HepG2 (cell line): ENCODE measurements around the gene TOGARAM1. TPM values are rescaled to one million over a fixed set of nuclear protein-coding genes. Genes with fewer than 3 reads are reported as not detected.

Experiments used
- ATAC-seq: fragments of 200-7000 bp; cut with Tn5 transposase; 3 replicates; pipeline ENCODE4 v1.9.1; 2020; ENCODE audit warnings: mild to moderate bottlenecking, moderate library complexity
- BruUV-seq: library from RNA; stranded (reverse); fragments of 400-500 nt; replicated peaks from 2 replicates; lab custom pipeline; 2021; lab: Mats Ljungman, UMichigan
- CTCF ChIA-PET: fragments of 300-600 bp; formaldehyde crosslinking; extraction: SDS; loops from one replicate; lab custom pipeline; 2021; ENCODE audit warnings: low total read pairs, inconsistent platforms, low intra/inter-chr PET ratio; lab: Yijun Ruan, JAX
- POLR2A ChIA-PET: fragments of 350-600 bp; sonication (Branson Sonifier 250); formaldehyde crosslinking; loops from one replicate; lab custom pipeline; 2020; ENCODE audit warnings: antibody characterized with exemption, inconsistent platforms; lab: Yijun Ruan, JAX
- DNase-seq: peaks from one replicate; pipeline ENCODE4 v3.0.0-alpha.2; 2015; ENCODE audit warnings: low spot score
- FAIRE-seq: peaks from 3 replicates; lab custom pipeline; 2011; peaks lifted over from hg19 to GRCh38; lab: Jason Lieb, UNC
- H2AFZ ChIP-seq: one replicate; pipeline ENCODE4 v1.6.1; 2011; ENCODE audit warnings: low read length, inconsistent platforms
- H3K27ac ChIP-seq: fragments of 300-600 bp; 3 replicates; pipeline ENCODE4 v1.8.0; 2011; ENCODE audit warnings: mixed run types, mild to moderate bottlenecking, mixed read lengths, low read length, inconsistent platforms; ENCODE audit not compliant: insufficient read depth; ENCODE audit errors: extremely low read length
- H3K27me3 ChIP-seq, 2 experiments: fragments of 200-600 bp in 1 of 2; 2 replicates in 1 of 2; 3 replicates in 1 of 2; pipeline versions ENCODE4 v1.6.0 to v1.8.0; 2011; ENCODE audit warnings: low read length in 2 of 2, mild to moderate bottlenecking in 2 of 2, moderate library complexity in 2 of 2, inconsistent platforms in 1 of 2; ENCODE audit not compliant: insufficient read depth in 2 of 2, control insufficient read depth in 1 of 2
- H3K36me3 ChIP-seq, 2 experiments: fragments of 200-600 bp in 1 of 2; replicated peaks in 1 of 2; 2 replicates in 1 of 2; 3 replicates in 1 of 2; pipeline versions ENCODE4 v1.5.1 to v1.8.0; 2011; ENCODE audit warnings: low read length in 2 of 2, inconsistent platforms in 1 of 2; ENCODE audit not compliant: insufficient read depth in 2 of 2, control insufficient read depth in 1 of 2
- H3K4me1 ChIP-seq: 2 replicates; pipeline ENCODE4 v1.5.1; 2012; ENCODE audit warnings: low read length, inconsistent platforms; ENCODE audit not compliant: insufficient read depth
- H3K4me2 ChIP-seq: 2 replicates; pipeline ENCODE4 v1.6.0; 2011; ENCODE audit warnings: low read depth, low read length, inconsistent platforms
- H3K4me3 ChIP-seq, 3 experiments: fragments of 200-600 bp in 1 of 3; sonication (generic), shearing (Covaris generic) in 1 of 3; replicated peaks in 1 of 3; 2 replicates each; pipeline ENCODE4 v1.5.1; 2011 to 2016; ENCODE audit warnings: low read length in 3 of 3, inconsistent platforms in 2 of 3, low read depth in 2 of 3, mild to moderate bottlenecking in 2 of 3, control low read depth in 1 of 3, mixed read lengths in 1 of 3; ENCODE audit not compliant: insufficient read depth in 1 of 3
- H3K79me2 ChIP-seq: one replicate; pipeline ENCODE4 v1.6.1; 2011; ENCODE audit warnings: low read length, inconsistent platforms; ENCODE audit not compliant: insufficient read depth
- H3K9ac ChIP-seq: 2 replicates; pipeline ENCODE4 v1.6.0; 2011; ENCODE audit warnings: mild to moderate bottlenecking, low read depth, low read length, inconsistent platforms; ENCODE audit not compliant: insufficient read depth
- H3K9me3 ChIP-seq: 2 replicates; pipeline ENCODE4 v1.5.1; 2012; ENCODE audit warnings: mild to moderate bottlenecking, low read length
- H4K20me1 ChIP-seq: 2 replicates; pipeline ENCODE4 v1.6.0; 2011; ENCODE audit warnings: inconsistent platforms, mild to moderate bottlenecking, low read length, moderate library complexity; ENCODE audit not compliant: insufficient read depth
- ATF6 ChIP-seq: sonication (generic); formaldehyde crosslinking; conservative IDR thresholded peaks from 2 replicates; pipeline ENCODE4 v1.4.0; 2020; ENCODE audit warnings: missing genetic modification reagents
- CHD4 ChIP-seq: fragments of 200-600 bp; sonication (generic); IDR thresholded peaks from 2 replicates; pipeline ENCODE4 v1.7.0; 2017; ENCODE audit warnings: mild to moderate bottlenecking, low read length, borderline replicate concordance
- FOXO4 ChIP-seq: sonication (generic); formaldehyde crosslinking; conservative IDR thresholded peaks from 2 replicates; pipeline ENCODE4 v1.8.1; 2023; ENCODE audit warnings: missing genetic modification reagents
- KDM6A ChIP-seq: IDR thresholded peaks from 2 replicates; pipeline ENCODE4 v1.6.1; 2016; ENCODE audit warnings: low read depth
- KMT2B ChIP-seq: IDR thresholded peaks from 2 replicates; pipeline ENCODE4 v1.6.1; 2016; ENCODE audit warnings: missing genetic modification reagents, missing compliant biosample characterization
- MAFG ChIP-seq: sonication (generic); formaldehyde crosslinking; IDR thresholded peaks from 2 replicates; pipeline ENCODE4 v1.5.1; 2020; ENCODE audit warnings: mild to moderate bottlenecking, missing genetic modification reagents
- MLX ChIP-seq: IDR thresholded peaks from 2 replicates; pipeline ENCODE4 v1.6.1; 2016
- PAXIP1 ChIP-seq: sonication (generic); formaldehyde crosslinking; conservative IDR thresholded peaks from 2 replicates; pipeline ENCODE4 v1.4.0; 2020; ENCODE audit warnings: mild to moderate bottlenecking, missing genetic modification reagents, moderate library complexity
- SMAD9 ChIP-seq: sonication (generic); formaldehyde crosslinking; IDR thresholded peaks from 2 replicates; pipeline ENCODE4 v1.5.1; 2020; ENCODE audit warnings: mild to moderate bottlenecking, missing genetic modification reagents
- STAG1 ChIP-seq: sonication (generic); formaldehyde crosslinking; IDR thresholded peaks from 2 replicates; pipeline ENCODE4 v1.4.0; 2020; ENCODE audit warnings: missing genetic modification reagents
- TRIM22 ChIP-seq: fragments of 450-650 bp; IDR thresholded peaks from 2 replicates; pipeline ENCODE4 v1.6.1; 2017
- ZNF20 ChIP-seq: sonication (generic); formaldehyde crosslinking; IDR thresholded peaks from 2 replicates; pipeline ENCODE4 v1.4.0; 2020; ENCODE audit warnings: mild to moderate bottlenecking, moderate library complexity, missing genetic modification reagents
- ZNF557 ChIP-seq: sonication (generic); formaldehyde crosslinking; IDR thresholded peaks from 2 replicates; pipeline ENCODE4 v1.4.0; 2020; ENCODE audit warnings: missing genetic modification reagents
- ZNF800 ChIP-seq: sonication (generic); formaldehyde crosslinking; IDR thresholded peaks from 2 replicates; pipeline ENCODE4 v1.4.0; 2020; ENCODE audit warnings: missing genetic modification reagents
- WGBS: methylation state at CpG from one replicate; pipeline ENCODE4 v1.1.6; 2017; ENCODE audit warnings: low lambda C conversion rate; 5-methylcytosine and 5-hydroxymethylcytosine counted together
- in situ Hi-C: cut with HindIII; loops from 2 replicates; pipeline ENCODE4 v1.10.0; 2017; ENCODE audit warnings: low pct_unique_long_range_greater_than_20kb; ENCODE audit not compliant: extremely low pct_ligation_motif_present
- intact Hi-C: fragments of 100-400 bp; cut with micrococcal nuclease; formaldehyde crosslinking; loops from one replicate; pipeline ENCODE4 v1.10.0; 2022; ENCODE audit not compliant: unreplicated experiment
- polyA plus RNA-seq, 8 experiments: library from polyadenylated mRNA; depleted of rRNA in 3 of 8; stranded (reverse) in 7 of 8; unstranded in 1 of 8; fragments of >200 nt; fragmentation: Illumina TruSeq in 4 of 8; extraction: Trizol in 4 of 8; gene quantifications; 2 replicates each; pipeline versions ENCODE4 v1.2.1 to v1.2.3, GENCODE V29; 2011 to 2016; ENCODE audit warnings: low read depth in 4 of 8, missing spikeins in 1 of 8, mixed read lengths in 1 of 8; ENCODE audit not compliant: insufficient read depth in 1 of 8
- total RNA-seq, 5 experiments: library from RNA; depleted of rRNA; stranded (reverse); fragments of >200 nt; fragmentation: Illumina TruSeq; extraction: Trizol; gene quantifications; 2 replicates each; pipeline ENCODE4 v1.2.3, GENCODE V29; 2016; ENCODE audit warnings: low read depth in 1 of 5

Gene TOGARAM1
- total and polyA plus RNA-seq, 2 of the 13 experiments (the other 11 are each of a cell fraction or from before 2014, with no cell fraction given): 5.6 to 9.8 TPM

GRCh38 chr14:45084946-45085346, 123.0 kb downstream of the TOGARAM1 start:
- H3K4me2 ChIP-seq: peak overlapping the region; percentile 71
- peak overlapping the region; percentile 81 to 91 (median 90); a peak in 5 of 6 replicates for H3K4me3 ChIP-seq
- H4K20me1 ChIP-seq: peaks cover 39% of the 10 kb centered on the region
- H2AFZ ChIP-seq: no peak overlapping the region
- in situ Hi-C loops (no loop called here), intact Hi-C loops (loop anchor here (2.0 kb wide), 2 partner anchors 50 to 122 kb away; partner anchors contain the start of genes FANCM, FKBP3 and TOGARAM1)
- FAIRE-seq: no peak
- H3K27me3 ChIP-seq: no peaks in the 10 kb centered on the region
- peaks cover 70% of the 10 kb centered on the region for H3K4me1 ChIP-seq
- no TSS peak for BruUV-seq
- ATAC-seq: no peak
- peak overlapping the region; percentile 77 for H3K27ac ChIP-seq
- 0% methylated on average over 4 of the region's 4 CpGs for WGBS
- no peaks in the 10 kb centered on the region for H3K9me3 ChIP-seq
- CTCF ChIA-PET: no interaction called here
- H3K36me3 ChIP-seq: 0 out of 5 replicates have a peak, but pooled peaks cover 0 to 6% of the 10 kb centered on the region in 2 experiments
- peak overlapping the region; percentile 84 for H3K9ac ChIP-seq
- H3K79me2 ChIP-seq: peaks cover 59% of the 10 kb centered on the region
- POLR2A ChIA-PET: interaction anchor here (0.7 to 1.9 kb wide), 8 partner anchors 13 to 188 kb away, joined by 3 to 7 read pairs (median 5); partner anchors contain the start of genes FKBP3, KLHL28 and TOGARAM1
- DNase-seq: peak; percentile 31
- no peak for TF ChIP-seq ATF6
- TF ChIP-seq ZNF800 (CRISPR knock-in tag): no peak
- no peak for TF ChIP-seq ZNF557 (CRISPR knock-in tag)
- no peak for TF ChIP-seq STAG1
- TF ChIP-seq KMT2B (CRISPR knock-in tag): no peak
- no peak for TF ChIP-seq MLX (CRISPR knock-in tag)
- TF ChIP-seq CHD4: no peak
- no peak for TF ChIP-seq PAXIP1 (CRISPR knock-in tag)
- no peak for TF ChIP-seq ZNF20 (CRISPR knock-in tag)
- no peak for TF ChIP-seq KDM6A (CRISPR knock-in tag)
- TF ChIP-seq FOXO4: 0 out of 2 replicates have a peak, but pooled peaks have one; percentile 70
- TF ChIP-seq MAFG (CRISPR knock-in tag): no peak
- TF ChIP-seq SMAD9 (CRISPR knock-in tag): no peak
- no peak for TF ChIP-seq TRIM22
